Frontal cortex (tissue), 4 donors: ENCODE measurements around the gene LNX1. TPM values are rescaled to one million over a fixed set of nuclear protein-coding genes. Genes with fewer than 3 reads are reported as not detected.
"Not testable (repeated sequence)": the region's sequence is repeated elsewhere in the genome, so short reads cannot be mapped to it uniquely, and the experiment has no call there.

Source experiments
- DNase-seq, 2 donors: peaks; one replicate each; pipeline ENCODE4 v3.0.0; 2012; ENCODE audit warnings: low spot score in 2 of 2
- FAIRE-seq: peaks from 2 replicates; lab custom pipeline; 2012; peaks lifted over from hg19 to GRCh38; lab: Jason Lieb, UNC
- total RNA-seq: library from RNA; depleted of rRNA; stranded (reverse); fragments of >200 nt; gene quantifications from one replicate; pipeline ENCODE4 v1.2.3, GENCODE V29; 2014
- donor health status: control.
- donor health status: control.
- donor health status: control.

The LNX1 gene
- total RNA-seq, 1 donor from 2014 or later: 67.7 TPM

DNA sequence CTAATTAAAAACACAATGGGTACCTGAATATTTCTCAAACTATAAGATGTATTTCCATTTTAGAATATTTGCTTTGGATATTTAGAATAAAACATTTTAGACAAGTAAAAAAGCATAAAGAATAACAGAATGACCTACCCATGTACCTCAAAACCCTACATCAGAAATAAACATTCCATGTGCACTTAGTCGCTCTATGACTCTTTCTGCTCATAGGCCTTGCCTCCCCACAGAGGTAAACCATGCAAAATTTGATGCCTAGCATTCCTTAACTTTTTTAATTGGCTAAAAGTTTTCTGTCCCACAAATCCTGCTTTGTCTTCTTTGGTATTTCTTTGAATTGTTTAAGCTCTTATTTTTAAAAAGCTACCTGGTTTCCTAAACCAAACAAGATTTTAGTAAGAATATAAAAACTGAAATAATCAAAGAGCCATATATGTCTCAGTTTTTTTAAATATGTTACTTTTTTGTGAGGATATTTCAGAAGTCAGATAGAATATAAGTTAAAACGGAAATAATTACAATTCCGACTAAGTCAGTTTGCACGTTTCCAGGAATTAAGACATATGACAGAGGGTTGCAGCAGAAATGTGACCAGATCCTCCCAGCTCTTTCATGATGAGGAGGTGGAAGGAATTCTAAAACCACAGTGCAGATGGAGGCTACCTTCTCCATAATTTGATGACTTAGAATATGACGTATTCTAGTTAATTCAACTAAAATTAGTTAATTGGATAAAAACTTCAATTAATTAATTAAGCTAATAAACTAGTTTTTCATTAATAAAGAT, 111.4 kb downstream of the LNX1 start:
- no peak for DNase-seq
- FAIRE-seq: no peak

DNA sequence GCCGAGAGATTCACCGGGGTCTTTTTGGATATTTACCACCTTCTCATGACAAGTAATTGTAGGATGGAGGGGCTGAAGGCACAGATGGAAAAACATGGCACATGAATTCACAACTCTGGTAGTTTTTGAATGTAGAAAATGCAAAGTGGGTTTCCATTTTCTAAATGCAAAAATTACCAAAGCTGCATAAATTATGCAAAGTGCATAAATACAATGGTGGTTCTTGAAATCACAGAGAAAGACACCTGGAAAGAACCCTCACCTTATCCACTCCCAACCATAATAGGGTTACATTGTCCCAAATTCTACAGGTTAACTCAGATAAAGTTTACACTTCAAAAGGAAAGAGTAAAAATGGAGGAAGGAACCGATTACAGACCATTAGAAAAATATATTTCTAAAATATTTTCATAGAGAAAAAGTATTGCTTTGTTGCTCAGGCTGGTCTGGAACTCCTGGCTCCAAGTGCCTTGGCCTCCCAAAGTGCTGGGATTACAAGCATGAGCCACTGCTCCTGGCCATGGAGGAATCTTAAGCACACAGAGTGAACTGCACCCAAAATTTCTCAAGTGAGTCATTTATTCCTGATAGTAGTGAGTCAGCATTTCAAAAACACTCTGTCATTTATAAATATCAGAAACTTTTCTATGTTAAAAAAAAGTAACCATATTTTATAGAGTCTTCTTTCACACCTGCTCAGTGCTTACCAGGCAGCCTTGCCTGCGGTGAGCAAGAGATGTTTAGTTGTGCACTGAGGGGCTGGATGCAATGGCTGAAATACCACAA, 112.4 kb downstream of the LNX1 start:
- no peak for DNase-seq
- no peak for FAIRE-seq

- DNase-seq: no peak
- FAIRE-seq: no peak
These were observed 113.7 kb downstream of the LNX1 start for GRCh38 chr4:53477636-53478035.

- DNase-seq (no peak), FAIRE-seq (no peak)
These were observed 114.2 kb downstream of the LNX1 start for GRCh38 chr4:53477038-53477565.

- no peak for FAIRE-seq
- no peak for DNase-seq
These were observed 114.9 kb downstream of the LNX1 start for GRCh38 chr4:53476232-53477037.

DNA sequence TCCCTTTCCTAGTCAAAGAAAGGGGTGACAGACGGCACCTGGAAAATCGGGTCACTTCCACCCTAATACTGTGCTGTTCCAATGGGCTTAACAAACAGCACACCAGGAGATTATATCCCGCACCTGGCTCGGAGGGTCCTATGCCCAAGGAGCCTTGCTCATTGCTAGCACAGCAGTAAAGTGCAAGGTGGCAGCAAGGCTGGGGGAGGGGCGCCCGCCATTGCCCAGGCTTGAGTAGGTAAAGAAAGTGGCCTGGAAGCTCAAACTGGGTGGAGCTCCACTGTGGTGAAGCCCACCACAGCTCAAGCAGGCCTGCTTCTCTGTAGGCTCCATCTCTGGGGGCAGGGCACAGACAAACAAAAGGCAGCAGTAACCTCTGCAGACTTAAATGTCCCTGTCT, 124.7 kb downstream of the LNX1 start:
- not testable (repeated sequence) for FAIRE-seq, DNase-seq

DNA sequence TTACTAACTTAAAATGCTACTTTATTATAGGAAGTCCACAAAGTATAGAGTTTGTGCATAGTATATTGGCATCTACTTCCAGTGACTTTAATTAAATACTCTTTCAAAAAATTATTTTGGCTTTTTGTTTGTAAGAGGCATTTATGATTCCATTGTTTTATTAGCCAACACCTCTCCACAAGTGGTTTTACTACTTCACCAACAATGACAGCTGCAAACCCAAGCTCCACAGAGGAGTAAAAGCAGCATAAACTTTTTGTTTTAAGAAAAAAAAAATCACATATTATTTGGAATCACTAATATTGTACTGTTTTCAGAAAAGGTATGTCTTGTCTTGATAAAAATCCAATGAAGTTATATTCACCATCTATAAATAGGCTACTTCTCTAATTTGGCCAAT, 125.4 kb downstream of the LNX1 start:
- no peak for FAIRE-seq

DNA sequence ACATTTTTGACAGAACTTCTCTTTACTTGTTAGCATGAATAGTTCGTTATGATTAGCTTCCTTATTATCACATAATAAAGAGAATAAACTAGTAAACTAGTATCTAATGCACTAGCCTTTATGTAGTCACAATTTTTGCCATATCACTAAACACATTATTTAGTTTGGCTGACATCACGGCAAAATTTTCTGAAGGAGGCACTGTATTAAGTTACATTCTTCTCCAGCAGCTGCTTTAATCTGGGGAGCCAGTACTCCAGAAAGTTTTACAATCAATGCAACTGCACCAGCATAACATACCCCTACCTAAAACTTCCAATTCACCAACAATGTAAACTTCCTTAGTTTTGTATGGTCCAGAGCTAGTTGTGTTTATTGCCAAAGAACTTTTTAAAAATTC, 126.0 kb downstream of the LNX1 start:
- no peak for FAIRE-seq
- DNase-seq: no peak

More for the DNA sequence above, 125.4 kb downstream of the LNX1 start:
- no peak for DNase-seq

DNA sequence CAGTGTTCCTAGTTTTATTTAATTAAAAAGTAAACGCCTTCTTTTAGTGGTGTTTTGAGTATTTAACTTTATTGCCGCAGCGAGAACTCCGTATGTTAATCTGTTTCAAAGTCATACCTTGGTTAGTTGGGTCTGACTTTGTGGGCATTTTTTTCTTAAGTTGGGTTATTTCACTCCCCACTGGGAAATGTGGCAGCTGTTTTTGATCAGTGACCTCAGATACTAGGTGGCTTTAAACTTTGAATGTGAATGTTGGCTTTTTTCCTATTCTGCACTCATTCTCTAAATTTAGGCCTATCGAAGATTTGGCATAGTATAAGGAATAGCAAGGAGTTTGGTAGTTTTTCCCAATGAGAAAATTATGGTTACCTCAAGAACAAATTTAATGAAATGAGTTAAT, 127.9 kb downstream of the LNX1 start:
- no peak for DNase-seq
- FAIRE-seq: no peak

DNA sequence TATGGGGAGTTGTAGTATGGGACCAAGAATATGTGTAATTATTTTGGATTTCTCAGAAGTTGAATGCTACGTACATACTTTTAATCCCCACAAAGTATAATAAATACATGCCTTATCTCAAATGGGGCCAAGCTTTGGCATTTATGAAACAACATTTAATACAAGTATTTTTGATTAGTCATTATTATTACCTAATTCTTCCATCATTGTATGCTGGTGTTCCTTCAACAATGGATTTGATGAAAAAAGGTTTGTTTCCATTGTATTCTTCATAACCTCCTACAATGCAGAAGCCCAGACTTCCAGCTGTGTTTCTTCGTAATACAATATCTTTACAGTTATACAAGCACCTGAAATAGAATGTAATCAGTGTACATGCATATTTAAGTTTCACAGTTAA, 130.0 kb downstream of the LNX1 start:
- FAIRE-seq: no peak

GRCh38 chr4:53459548-53459947, 131.7 kb downstream of the LNX1 start:
- DNase-seq (no peak), FAIRE-seq (no peak)

More for the DNA sequence above, 130.0 kb downstream of the LNX1 start:
- DNase-seq: no peak

GRCh38 chr4:53456178-53456577, 135.1 kb downstream of the LNX1 start:
- no peak for FAIRE-seq
- DNase-seq: no peak

DNA sequence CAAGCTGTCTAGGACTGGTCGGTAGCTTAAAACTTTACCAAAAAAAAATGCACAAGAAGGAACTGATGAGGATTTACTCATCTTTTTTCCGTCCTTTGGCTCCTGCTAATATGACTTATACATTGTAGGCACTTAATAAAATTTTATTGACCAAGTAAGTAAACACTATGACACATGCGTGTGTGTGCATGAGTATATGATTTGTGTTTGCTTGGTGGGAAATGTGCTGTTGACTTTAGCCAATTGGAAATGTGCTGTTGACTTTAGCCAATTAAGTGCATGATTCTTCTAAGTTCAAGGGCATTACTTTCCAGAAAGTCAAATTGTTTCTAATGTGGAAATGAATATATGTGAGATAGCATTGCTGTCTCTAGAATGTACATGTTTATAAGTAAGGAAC, 135.5 kb downstream of the LNX1 start:
- no peak for DNase-seq
- FAIRE-seq: no peak

DNA sequence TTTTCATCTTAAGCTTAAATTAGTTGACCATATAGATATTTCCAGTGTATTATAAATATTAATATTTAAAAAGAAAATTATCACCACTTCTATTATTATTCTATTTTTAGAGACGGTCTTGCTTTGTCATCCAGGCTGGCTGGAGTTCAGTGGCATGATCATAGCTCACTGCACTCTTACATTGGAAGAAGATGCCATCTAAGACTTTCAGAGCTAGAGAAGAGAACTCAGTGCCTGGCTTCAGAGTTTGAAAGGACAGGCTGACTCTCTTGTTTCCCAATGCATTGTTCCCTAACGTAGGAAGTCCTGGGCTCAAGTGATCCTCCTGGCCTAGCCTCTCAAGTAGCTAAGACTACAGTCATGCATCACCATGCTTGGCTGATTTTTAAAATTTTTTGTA, 137.9 kb downstream of the LNX1 start:
- DNase-seq (no peak), FAIRE-seq (no peak)

DNA sequence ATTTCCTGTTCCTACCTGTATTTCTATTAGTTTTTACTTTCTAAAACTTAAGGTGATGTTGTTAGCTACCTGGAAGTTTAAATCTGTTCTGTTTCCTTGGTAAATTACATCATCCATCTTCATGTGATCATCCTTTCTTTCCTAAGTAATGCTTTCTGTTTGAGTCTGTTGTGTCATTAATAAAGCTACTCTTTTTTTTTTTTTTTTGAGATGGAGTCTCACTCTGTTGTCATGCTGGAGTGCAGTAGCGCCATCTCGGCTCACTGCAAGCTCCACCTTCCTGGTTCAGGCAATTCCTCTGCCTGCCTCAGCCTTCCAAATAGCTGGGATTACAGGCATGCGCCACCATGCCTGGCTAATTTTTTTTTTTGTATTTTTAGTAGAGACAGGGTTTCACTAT, 140.5 kb downstream of the LNX1 start:
- DNase-seq (no peak), FAIRE-seq (no peak)

GRCh38 chr4:53444954-53445353, 146.3 kb downstream of the LNX1 start:
- DNase-seq: no peak
- no peak for FAIRE-seq

DNA sequence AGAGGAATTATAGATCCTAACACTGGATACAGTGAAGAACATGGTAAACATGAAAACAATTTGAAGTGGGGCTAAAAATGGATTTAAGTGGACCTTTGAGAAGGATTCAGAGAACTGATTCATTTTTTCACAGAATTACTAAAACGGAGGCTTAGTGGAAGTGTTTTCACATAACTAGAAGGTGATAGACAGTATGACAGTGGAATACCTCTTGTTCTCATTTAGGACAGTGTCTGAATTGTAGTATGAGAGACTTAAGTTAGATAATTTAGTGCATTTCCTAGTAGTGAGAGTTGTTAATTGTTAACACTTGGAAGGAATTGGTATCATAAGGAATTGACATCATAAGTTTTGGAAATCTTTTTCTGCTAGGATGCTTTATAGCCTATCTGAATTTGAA, 149.7 kb downstream of the LNX1 start:
- DNase-seq: no peak
- no peak for FAIRE-seq

GRCh38 chr4:53436251-53436650, 155.0 kb downstream of the LNX1 start:
- FAIRE-seq (no peak), DNase-seq (no peak)

GRCh38 chr4:53432528-53433424, 158.5 kb downstream of the LNX1 start:
- FAIRE-seq (no peak), DNase-seq (no peak)
